ENCODE data around the gene HDAC5.

DNA sequence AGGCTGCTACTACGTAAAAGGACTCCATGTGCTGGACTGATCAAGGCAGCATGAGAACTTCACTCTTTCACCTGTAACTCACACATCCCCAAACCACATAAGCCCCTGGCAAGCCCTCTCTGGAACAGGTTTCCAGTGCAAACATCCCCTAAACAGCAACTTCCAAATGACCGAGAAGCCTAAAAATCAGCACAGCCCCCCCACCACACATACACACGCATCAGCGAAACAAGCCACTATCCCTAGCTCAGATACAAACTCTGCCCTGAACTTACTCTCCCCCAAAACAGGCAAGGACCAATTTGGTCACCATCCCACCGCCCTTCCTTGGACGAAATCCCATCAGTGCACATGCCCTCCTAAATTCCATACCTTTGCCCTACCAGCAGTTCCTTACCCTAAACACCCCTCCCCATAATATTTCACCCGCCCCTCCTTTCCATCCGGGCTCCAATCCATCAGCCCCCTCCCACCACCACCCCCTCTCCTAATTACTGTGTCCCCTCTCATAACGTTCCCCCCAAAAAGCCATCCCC, 57.7 kb downstream of the HDAC5 start:
- TF ChIP-seq CTCF (IDR thresholded peaks at IDR 0.05) (no peak), POLR2A (IDR thresholded peaks at IDR 0.05) (no peak)

Measured in body of pancreas (tissue), 4 donors.